Measurements from ENCODE around the gene STK32C.

STK32C gene

DNA sequence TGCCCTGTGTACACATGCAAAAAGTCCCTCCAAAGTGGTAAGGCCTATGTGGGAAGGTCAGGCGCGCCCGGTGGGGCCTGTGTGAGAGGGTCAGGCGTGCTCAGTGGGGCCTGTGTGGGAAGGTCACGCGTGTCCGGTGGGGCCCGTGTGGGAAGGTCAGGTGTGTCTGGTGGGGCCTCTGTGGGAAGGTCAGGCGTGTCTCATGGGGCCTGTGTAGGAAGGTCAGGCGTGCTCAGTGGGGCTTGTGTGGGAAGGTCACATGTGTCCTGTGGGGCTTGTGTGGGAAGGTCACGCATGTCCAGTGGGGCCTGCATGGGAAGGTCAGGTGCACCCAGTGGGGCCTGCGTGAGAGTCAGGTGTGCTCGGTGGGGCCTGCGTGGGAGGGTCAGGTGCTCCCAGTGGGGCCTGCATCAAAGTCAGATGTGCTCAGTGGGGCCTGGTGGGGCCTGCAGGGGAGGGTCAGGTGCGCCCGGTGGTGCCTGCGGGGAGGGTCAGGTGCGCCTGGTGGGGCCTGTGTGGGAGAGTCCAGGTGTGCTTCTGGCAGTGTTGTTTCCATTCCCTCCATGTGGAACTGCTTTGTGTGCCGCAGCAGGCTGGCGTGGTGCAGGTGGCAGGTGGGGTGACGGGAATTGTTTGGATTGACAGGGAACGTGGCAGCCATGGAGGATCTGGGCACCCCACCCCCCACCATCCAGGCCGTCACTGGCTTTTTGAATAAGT is 39.6 kb upstream of the STK32C start:
- H3K4me3 ChIP-seq (ENCODE audit: low read length) = no peak overlapping the region
- DNase-seq (ENCODE audit: low read depth) = no peak
- TF ChIP-seq, protein P1, sequence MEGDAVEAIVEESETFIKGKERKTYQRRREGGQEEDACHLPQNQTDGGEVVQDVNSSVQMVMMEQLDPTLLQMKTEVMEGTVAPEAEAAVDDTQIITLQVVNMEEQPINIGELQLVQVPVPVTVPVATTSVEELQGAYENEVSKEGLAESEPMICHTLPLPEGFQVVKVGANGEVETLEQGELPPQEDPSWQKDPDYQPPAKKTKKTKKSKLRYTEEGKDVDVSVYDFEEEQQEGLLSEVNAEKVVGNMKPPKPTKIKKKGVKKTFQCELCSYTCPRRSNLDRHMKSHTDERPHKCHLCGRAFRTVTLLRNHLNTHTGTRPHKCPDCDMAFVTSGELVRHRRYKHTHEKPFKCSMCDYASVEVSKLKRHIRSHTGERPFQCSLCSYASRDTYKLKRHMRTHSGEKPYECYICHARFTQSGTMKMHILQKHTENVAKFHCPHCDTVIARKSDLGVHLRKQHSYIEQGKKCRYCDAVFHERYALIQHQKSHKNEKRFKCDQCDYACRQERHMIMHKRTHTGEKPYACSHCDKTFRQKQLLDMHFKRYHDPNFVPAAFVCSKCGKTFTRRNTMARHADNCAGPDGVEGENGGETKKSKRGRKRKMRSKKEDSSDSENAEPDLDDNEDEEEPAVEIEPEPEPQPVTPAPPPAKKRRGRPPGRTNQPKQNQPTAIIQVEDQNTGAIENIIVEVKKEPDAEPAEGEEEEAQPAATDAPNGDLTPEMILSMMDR (IDR thresholded peaks at IDR 0.05; ENCODE audit: insufficient read depth, low read depth, low read length, missing control alignments) = no peak

DNA sequence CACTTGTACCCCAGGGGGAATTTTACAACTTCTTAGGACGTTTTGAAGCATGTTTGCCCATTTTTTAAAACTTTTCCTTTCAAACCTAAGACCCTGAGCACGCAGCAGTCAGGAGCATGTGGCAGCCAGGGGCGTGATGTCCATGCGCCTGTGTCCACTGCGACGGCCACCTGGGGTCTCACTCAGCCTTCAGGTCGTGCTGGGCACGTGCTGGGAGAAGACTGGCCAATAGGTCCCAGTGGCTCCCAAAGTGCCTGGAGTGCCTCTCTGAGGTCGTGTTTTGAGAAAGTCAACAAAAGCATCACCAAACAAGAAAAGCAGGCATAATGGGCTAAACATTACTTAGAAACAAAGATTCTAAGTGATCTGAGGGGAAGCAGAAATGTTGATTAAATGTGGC is 39.1 kb upstream of the STK32C start:
- no peak overlapping the region for H3K4me3 ChIP-seq (ENCODE audit: low read length)
- no peak for DNase-seq (ENCODE audit: low read depth)
- TF ChIP-seq, protein P1 (IDR thresholded peaks at IDR 0.05; ENCODE audit: insufficient read depth, low read depth, low read length, missing control alignments) = no peak

DNA sequence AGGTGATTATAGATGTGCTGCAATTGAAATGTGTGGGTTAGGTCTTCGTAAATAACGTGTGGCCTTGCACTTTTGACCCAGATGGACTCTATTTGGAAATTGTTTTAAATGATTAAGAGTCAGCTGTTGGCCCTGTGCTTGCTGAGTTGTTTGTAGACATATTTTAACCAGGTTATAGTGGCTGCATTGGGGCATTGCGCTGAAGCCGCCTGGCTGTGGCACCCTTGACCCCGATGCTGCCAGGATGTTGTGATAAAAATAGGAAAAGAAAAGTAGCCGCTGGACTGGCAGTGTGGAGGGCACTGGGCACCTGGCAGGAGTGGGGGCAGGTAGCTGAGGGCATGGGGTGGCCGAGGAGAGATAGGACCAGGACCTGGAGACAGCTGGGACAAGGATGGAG is 37.6 kb upstream of the STK32C start:
- DNase-seq (ENCODE audit: low read depth) = no peak
- TF ChIP-seq, protein P1 (IDR thresholded peaks at IDR 0.05; ENCODE audit: insufficient read depth, low read depth, low read length, missing control alignments) = no peak
- no peak overlapping the region for H3K4me3 ChIP-seq (ENCODE audit: low read length)

DNA sequence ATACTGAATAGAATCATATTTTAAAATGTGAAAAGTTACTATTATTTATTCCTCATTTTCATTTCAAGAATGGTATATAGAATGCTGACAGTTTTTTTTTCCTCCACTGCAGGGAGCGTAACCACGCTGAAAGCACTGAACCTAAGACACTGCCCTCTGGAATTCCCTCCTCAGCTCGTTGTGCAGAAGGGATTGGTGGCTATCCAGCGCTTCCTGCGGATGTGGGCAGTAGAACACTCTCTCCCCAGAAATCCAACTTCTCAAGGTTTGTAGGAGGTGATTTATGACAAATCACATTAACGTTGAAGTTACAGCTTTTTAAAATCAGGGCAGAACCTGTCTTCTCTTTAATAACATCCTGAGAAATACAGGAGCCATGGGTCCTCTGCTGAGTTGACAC is 36.6 kb upstream of the STK32C start:
- TF ChIP-seq, protein P1 (IDR thresholded peaks at IDR 0.05; ENCODE audit: insufficient read depth, low read depth, low read length, missing control alignments) = no peak

DNA sequence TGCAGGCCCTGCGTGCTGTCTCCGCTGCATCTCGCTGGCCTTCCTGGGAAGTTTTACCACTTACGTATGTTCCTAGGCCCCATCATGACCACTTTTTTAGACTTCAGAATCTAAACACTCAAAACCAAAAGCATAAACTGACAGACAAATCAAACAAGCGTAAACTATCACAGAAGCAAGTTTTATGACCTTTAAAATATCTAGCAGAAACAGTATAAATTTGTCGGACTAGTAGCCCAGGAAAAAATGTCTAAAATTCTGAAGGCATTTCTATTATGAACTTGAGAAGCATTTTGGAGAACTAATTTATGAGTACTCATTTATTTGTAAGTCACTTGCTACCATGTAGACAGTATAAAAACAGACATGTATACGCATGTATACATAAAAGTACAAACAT is 34.8 kb upstream of the STK32C start:
- no peak for DNase-seq (ENCODE audit: low read depth)
- no peak overlapping the region for H3K4me3 ChIP-seq (ENCODE audit: low read length)
- TF ChIP-seq, protein P1 (IDR thresholded peaks at IDR 0.05; ENCODE audit: insufficient read depth, low read depth, low read length, missing control alignments) = no peak

More for the DNA sequence above, 36.6 kb upstream of the STK32C start:
- no peak overlapping the region for H3K4me3 ChIP-seq (ENCODE audit: low read length)
- no peak for DNase-seq (ENCODE audit: low read depth)

DNA sequence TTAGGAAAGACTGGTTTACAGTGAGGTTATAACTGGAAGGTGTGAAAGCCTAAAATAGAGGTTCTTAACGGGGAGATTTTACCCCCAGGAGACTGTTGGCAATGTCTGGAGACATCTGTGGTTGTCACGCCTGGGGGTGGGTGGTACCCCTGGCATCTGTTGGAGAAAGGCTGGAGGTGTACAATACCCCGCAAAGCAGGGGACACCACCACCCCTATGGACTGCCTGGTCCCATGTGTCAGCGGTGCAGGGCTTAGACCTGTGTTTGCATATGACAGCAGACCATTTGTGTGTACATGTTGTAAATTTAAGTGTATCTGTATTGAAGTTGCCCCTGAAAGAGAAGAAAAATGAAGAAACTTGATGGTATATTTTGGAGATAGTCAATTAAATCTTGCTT is 34.0 kb upstream of the STK32C start:
- no peak for DNase-seq (ENCODE audit: low read depth)
- TF ChIP-seq, protein P1 (IDR thresholded peaks at IDR 0.05; ENCODE audit: insufficient read depth, low read depth, low read length, missing control alignments) = no peak
- no peak overlapping the region for H3K4me3 ChIP-seq (ENCODE audit: low read length)

DNA sequence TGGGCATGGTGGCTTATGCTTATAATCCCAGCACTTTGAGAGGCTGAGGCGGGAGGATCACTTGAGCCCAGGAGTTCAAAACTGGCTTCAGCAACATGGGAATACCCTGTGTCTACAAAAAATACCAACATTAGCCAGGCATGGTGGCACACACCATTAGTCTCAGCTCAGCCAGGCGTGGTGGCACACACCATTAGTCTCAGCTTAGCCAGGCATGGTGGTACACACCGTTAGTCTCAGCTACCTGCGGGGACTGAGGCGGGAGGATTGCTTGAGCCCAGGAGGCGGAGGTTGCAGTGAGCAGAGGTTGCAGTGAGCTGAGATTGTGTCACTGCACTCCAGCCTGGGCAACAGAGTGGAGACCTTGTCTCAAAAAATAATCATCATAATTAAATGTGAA is 33.3 kb upstream of the STK32C start:
- no peak overlapping the region for H3K4me3 ChIP-seq (ENCODE audit: low read length)
- TF ChIP-seq, protein P1 (IDR thresholded peaks at IDR 0.05; ENCODE audit: insufficient read depth, low read depth, low read length, missing control alignments) = no peak
- DNase-seq (ENCODE audit: low read depth) = no peak
